ENCODE data around the gene TRAPPC12. TPM values are rescaled to one million over a fixed set of nuclear protein-coding genes. Genes with fewer than 3 reads are reported as not detected.

The TRAPPC12 gene
- total RNA-seq, 1 experiment from 2014 or later, result 86.0 TPM

DNA sequence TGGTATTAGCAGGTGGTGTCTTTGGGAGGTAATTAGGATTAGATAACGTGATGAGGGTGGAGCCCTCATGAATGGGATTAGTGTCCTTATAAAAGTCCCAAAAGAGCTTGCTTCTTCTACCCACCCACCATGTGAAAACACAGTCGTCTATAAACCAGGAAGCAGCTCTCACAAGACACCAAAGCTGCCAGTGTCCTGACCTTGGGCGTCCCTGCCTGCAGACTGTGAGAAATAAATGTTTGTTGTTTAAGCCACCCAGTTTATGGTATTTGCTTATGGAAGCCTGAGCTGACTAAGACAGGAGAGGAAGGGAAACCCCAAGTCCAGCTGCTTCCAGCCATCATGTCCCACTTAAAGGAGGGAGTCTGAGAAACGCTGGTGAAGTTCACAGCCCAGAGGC is 126.3 kb downstream of the TRAPPC12 start:
- no peak overlapping the region for H3K18ac ChIP-seq (ENCODE audit: insufficient read length, low read depth, low read length)
- H2BK5ac ChIP-seq (ENCODE audit: insufficient read length, low read length), result no peak overlapping the region
- Mint-ChIP-seq H3K27me3 (ENCODE audit: low read depth) (no peaks in the 10 kb centered on the region; the same call in 1 of the 2 replicates), H3K4me3 (no peak overlapping the region), H3K9me3 (no peaks in the 10 kb centered on the region), H3K36me3 (ENCODE audit: insufficient read depth in 1 of 3, low read depth in 3 of 3) (peaks cover 12 to 36% (median 14%) of the 10 kb centered on the region in 3 experiments), H3K4me1 (no peaks in the 10 kb centered on the region), H3K27ac (peak overlapping the region in 1 of 3 experiments; percentile 43; a peak in 1 of 7 replicates)
- H2AK5ac ChIP-seq (ENCODE audit: insufficient read length, low read length), result no peak overlapping the region
- H2BK12ac ChIP-seq (ENCODE audit: insufficient read length, low read depth, low read length), result no peak overlapping the region
- no peak overlapping the region for H4K91ac ChIP-seq (ENCODE audit: insufficient read length, low read depth, low read length)
- no CpG with 5 or more reads among the region's 4 CpGs for WGBS (ENCODE audit: extremely low coverage, insufficient read length, low lambda C conversion rate)
- H3K27ac ChIP-seq (ENCODE audit: insufficient read length, low read depth, low read length), result no peak overlapping the region
- no peak for DNase-seq
- TF ChIP-seq, protein P1, sequence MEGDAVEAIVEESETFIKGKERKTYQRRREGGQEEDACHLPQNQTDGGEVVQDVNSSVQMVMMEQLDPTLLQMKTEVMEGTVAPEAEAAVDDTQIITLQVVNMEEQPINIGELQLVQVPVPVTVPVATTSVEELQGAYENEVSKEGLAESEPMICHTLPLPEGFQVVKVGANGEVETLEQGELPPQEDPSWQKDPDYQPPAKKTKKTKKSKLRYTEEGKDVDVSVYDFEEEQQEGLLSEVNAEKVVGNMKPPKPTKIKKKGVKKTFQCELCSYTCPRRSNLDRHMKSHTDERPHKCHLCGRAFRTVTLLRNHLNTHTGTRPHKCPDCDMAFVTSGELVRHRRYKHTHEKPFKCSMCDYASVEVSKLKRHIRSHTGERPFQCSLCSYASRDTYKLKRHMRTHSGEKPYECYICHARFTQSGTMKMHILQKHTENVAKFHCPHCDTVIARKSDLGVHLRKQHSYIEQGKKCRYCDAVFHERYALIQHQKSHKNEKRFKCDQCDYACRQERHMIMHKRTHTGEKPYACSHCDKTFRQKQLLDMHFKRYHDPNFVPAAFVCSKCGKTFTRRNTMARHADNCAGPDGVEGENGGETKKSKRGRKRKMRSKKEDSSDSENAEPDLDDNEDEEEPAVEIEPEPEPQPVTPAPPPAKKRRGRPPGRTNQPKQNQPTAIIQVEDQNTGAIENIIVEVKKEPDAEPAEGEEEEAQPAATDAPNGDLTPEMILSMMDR (conservative IDR thresholded peaks at IDR 0.05), result no peak
- no peak overlapping the region for H3K56ac ChIP-seq (ENCODE audit: insufficient read length, low read depth, low read length)
- H3T11ph ChIP-seq (ENCODE audit: low read length), result no peak overlapping the region
- H4K5ac ChIP-seq (ENCODE audit: insufficient read length, low read depth, low read length), result no peak overlapping the region
- no peak overlapping the region for H2AFZ ChIP-seq (ENCODE audit: low read length)
- no peak overlapping the region for H3K9ac ChIP-seq (ENCODE audit: extremely low read depth, insufficient read length, low read length)
- no peak overlapping the region for H2BK120ac ChIP-seq (ENCODE audit: low read depth, low read length, poor library complexity, severe bottlenecking)
- H2BK20ac ChIP-seq (ENCODE audit: low read depth, low read length, poor library complexity, severe bottlenecking), result no peak overlapping the region
- no peak overlapping the region for H2BK15ac ChIP-seq (ENCODE audit: low read depth, low read length)
- H3K27me3 ChIP-seq (ENCODE audit: insufficient read depth, low read length), result no peaks in the 10 kb centered on the region
- H3K23ac ChIP-seq (ENCODE audit: insufficient read length, low read depth, low read length), result no peak overlapping the region
- H3K14ac ChIP-seq (ENCODE audit: insufficient read depth, low read length), result no peak overlapping the region
- no peak overlapping the region for H4K8ac ChIP-seq (replicated peaks; ENCODE audit: insufficient read length, low read depth, low read length)
- H3K79me2 ChIP-seq (ENCODE audit: insufficient read depth, low read length), result no peaks in the 10 kb centered on the region
- no peak overlapping the region for H3K4me2 ChIP-seq (ENCODE audit: insufficient read depth, insufficient read length, low read length)
- no peak overlapping the region for H3K4ac ChIP-seq (ENCODE audit: low read depth, low read length)
- no peaks in the 10 kb centered on the region for H3K79me1 ChIP-seq (ENCODE audit: insufficient read depth, low read depth, low read length, poor library complexity, severe bottlenecking)
- H4K20me1 ChIP-seq (ENCODE audit: control insufficient read depth, insufficient read depth, insufficient read length), result no peaks in the 10 kb centered on the region
- no peaks in the 10 kb centered on the region for H3K23me2 ChIP-seq (ENCODE audit: insufficient read length, low read depth, low read length, poor library complexity, severe bottlenecking)
- H3K9me3 ChIP-seq (ENCODE audit: control insufficient read depth, low read depth, low read length), result no peaks in the 10 kb centered on the region
- H3K4me1 ChIP-seq (ENCODE audit: insufficient read depth, low read length), result no peaks in the 10 kb centered on the region

All from H9 (cell line).